ENCODE results near the gene STAB2.

Gene STAB2

DNA sequence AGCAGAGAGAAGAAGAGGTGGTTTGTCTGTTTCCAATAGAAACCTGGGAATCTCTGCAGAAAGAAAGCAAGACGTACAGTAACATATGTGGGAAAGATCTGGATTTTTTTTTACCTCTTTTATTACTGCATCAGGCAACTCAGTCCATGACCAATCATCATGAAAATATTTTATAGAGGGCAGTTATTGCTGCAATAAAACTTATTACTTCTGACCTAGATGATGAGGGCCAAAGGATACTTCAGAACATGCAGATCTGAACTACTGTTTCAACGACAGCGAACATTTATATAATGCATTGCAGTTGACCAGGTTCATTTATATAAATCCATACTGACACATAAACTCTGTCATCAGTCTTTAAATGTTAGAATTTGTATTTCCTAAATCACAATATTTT, 67.7 kb downstream of the STAB2 start:
- no peak for DNase-seq (ENCODE audit: low read depth)

DNA sequence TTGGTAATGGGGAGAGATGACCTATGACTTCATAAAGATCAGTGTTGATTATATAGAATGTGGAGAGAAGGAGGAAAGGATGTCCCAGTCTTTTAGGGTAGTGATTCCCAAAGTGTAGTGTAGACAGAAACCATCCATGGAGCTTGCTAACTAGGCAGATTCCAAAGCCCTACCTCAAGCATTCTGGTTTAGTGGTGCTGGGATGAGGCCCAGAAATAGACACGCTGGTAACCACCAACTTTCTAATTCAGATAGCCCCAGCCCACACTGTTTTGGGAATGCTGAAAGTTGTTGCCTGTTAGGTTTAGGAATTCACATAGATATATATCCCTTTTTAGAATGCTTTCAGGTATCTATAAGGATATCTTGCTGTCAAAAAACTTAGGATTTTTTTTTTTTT, 69.2 kb downstream of the STAB2 start:
- DNase-seq (ENCODE audit: low read depth), result no peak

DNA sequence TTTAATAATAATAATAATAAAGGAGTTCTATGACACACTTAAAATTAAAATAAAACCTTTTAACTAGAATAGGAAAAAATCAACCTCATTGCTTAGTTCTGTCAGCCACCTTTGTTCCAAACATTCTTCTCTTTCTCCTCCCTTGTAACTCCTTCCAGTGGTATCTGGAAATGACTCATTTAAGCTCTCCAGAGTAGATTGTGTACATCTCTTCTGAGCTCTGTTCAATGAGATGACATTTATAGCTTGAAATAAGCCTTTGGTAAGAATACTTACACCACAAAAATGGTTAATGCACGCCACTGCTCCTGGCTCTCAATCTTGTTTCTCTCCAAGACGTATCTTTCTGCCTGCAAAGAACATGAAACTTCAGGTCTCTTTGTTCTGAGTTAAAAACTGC, 70.3 kb downstream of the STAB2 start:
- DNase-seq (ENCODE audit: low read depth), result no peak

DNA sequence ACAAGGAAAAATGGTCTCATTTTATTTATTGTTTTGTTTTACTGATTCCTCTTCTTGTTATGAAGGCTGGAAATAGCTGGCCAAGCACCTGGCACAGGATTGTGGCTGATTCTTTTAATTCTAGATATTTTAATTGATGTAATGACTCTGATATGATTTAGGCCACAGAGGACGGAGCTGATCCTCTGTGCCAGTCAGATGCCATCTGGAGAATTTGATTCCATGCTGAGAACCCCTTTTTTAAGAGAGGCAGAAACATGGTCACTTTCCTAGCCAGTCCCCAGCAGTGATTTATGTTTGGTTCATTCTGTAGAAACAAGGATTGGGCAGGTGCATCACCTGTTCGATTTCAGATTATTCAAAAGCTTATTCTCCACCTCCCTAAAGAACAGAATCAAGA, 77.6 kb downstream of the STAB2 start:
- DNase-seq (ENCODE audit: low read depth), result no peak

DNA sequence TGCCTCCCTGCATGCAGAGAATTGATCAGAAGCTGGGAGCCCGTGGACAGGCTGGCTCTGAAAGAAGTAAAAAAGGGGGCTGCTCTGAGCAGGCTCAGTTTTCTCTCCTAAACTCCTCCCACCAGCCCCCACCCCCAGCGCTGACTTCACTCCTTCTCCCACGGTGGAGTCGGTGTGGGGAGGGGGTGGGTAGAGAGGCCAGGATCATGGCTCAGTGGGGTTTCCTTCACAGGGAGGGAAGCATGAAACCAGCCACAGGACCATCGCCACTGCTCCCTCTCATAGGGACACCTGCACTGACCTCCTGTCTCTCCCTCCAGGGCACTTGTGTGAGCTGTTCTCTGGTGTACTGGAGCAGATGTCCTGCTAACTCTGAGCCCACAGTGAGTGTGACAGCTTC, 78.9 kb downstream of the STAB2 start:
- DNase-seq (ENCODE audit: low read depth), result no peak

DNA sequence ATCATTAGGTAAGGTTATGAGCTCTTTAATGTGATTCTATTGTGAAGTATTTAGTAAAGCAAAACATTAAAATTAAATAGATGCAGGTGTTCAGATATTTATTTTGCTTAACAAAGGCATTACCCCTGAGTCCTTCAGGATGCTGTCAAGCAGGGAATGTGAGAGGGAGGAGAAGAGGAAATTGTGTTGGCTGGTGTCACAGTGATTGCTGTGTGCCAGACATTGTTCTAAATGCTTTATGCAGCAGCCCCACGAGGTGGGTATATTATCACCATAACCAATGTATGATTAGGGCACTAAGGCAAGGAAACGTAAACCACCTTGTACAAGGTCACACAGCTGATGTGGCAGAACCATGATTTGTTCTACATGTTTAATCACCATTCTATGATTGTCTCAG, 80.1 kb downstream of the STAB2 start:
- no peak for DNase-seq (ENCODE audit: low read depth)

DNA sequence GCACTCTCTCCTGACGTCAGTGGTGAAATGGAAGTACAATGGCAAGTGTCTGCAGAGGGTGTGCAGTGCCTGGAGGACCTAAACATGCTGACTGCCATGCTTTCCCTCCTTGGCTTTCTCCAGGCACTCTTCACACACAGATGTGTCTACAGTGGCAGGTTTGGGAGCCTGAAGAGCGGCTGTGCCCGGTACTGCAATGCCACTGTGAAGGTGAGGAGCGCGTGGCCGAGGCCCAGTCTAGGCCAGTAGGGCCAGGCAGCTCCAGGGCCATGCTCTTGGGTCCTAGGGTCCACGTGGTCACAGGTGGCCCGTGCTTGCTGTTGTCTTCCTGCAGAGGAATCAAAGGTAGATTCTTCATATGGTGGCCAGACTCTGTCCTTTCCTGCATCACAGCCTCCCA, 81.4 kb downstream of the STAB2 start:
- DNase-seq (ENCODE audit: low read depth), result no peak

DNA sequence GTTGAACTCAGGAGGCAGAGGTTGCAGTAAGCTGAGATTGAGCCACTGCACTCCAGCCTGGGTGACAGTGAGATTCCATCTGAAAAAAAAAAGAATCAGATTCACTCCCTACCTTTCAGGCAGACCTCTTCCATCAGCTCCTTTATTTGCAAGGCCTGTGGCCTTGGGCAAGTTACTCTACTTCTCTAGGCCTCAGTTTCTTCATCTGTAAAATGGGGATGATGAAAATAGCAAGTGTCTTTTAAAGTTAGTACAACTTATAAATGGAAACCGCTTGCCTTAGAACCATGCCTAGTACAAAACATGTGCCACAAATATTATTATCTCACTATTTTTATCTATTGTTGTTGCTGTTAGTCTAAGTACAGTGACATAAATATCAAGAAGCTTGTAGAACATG, 84.3 kb downstream of the STAB2 start:
- DNase-seq (ENCODE audit: low read depth), result no peak

DNA sequence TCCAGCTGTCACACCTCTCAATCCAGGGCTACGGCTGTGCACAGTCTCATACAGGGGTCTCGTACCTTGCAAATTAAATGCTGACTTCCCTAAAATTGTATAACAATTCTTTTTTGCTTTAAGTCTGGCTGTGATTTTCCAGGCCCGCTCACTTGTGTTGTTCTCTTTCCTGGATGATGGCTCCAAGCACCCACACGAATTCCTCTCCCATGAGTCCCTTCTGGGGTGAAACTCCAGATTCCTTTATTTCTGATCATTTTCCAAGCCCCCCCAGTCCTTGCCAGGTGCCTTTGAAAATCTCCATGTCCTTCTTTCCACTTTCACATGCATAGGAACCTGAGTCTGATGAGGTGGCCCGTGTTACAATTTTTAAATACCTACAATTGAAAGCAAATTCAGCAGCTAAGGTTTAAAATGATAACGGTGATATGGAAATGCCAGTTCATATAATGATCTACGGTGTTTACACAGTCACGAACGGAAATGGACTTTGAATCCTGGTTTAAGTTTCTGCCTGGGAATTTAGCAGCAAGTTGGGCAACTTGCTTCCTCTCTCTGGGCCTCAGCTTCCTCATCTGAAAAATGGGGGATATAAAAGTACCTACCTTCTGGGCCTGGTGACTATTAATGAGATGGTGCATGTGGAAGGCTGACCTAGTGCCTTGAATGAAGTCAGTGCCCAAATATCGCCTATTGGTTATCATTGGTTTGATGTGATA, 85.5 kb downstream of the STAB2 start:
- no peak for DNase-seq (ENCODE audit: low read depth)

DNA sequence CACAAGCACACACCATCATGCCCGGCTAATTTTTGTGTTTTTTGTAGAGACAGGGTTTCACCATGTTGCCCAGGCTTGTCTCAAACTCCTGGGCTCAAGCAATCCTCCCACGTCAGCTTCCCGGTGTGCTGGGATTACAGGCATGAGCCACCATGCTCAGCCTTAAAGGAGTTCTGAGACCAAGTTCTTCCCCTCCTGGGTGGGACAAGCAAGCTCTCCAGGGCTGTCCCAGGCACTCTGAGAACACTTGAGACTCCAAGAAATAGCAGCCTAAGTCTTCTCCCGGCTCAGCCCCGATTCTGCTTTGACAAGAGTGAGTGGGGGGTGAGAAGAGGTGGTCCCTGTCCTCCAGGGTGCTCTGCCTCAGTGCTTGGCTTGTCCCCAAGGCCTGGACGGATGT, 86.4 kb downstream of the STAB2 start:
- no peak for DNase-seq (ENCODE audit: low read depth)

DNA sequence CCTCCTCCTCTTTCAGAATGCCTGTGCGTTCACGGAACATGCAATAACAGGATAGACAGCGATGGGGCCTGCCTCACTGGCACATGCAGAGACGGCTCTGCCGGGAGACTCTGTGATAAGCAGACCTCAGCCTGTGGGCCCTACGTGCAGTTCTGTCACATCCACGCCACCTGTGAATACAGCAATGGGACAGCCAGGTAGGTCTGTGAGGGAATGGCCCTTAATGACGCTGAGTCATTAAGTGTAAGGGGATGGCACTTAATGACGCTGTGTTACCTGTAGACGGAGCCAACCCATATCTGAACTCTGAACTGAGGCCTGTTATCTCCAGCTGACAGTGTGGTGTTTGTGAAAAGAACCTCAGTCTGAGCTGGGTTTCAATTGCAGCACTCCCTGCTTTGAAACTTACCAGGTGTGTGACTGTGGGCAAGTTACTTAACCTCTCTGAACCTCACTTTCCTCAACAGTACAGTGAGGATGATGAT, 86.9 kb downstream of the STAB2 start:
- DNase-seq (ENCODE audit: low read depth), result no peak

DNA sequence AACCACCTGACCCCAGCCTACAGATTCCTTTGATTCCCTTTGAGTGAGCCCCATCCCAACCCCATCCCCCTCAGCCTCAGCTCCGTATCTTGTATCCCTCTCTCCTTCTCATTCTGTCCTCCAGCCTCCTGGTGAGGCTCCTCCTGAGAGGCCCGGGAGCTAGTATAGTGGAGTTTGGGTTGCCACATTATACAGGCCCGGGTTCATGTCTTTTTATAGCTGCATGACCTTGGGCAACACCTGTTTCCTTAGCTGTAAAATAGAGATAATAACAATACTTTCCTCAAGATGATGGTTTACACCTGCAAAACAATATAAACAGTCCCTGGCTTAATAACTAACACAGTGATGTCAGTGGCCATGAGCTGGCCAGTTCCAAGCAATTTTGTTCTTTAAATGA, 89.8 kb downstream of the STAB2 start:
- no peak for DNase-seq (ENCODE audit: low read depth)

DNA sequence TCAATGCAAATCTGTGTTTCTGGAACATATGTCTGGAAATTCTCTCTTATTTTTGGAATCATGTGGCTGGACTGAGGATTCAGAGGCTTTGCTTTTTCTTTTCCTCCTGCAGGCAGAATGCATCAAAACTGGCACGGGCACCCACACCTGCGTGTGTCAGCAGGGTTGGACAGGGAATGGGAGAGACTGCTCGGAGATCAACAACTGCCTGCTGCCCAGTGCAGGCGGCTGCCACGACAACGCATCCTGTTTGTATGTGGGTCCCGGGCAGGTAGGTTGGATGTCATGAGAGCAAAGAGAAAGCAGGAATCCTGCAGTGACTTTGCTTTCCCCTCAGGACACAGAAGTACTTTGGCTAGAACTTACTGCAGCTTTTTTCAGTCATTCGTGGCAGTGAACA, 90.3 kb downstream of the STAB2 start:
- DNase-seq (ENCODE audit: low read depth), result no peak

DNA sequence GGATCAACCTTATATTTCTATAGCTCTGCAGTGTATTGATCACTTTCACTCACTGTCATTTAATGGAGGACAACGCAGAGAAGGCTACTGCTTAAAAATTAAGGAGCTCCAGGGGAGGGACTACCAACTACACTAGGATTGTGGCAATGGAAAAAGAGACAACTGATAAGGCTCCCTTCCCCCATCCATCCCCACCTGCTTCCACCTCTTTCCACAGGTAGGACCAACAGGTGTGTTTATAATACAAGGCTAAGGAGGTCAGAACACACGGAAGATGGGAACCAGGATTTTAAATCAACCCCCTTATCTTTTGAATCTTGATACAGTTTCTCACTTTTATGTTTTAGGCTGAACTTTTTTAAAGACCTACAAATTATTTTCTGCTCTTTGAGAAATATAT, 90.8 kb downstream of the STAB2 start:
- no peak for DNase-seq (ENCODE audit: low read depth)

DNA sequence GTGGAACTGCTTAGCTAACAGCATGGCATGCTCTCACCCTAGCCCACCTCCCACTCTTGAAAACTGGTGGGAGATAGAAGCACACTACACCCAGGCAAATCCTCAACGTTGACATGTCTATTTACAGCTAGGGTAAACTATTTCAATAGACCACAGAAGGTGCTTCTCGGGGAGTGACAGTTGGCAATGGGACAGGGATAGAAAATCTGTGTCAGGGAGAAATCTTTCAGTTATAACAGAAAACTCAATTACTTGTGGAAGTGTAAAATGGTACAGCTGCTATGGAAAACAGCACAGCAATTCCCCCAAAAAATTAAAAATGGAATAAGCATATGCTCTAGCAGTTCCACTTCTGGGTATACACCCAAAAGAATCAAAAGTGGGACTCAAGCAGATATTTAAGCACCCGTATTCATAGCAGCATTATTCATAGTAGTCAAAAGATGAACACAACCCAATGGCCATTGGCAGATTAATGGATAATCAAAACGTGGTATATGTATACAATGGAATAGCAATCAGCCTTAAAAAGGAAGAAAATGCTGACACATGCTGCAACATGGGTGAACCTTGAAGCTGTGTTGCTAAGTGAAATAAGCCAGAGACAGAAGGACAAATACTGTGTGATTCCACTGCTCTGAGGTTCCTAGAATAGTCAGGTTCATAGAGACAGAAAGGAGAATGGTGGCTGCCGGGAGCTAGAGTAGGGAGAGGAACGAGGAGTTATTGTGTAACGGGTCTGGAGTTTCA, 92.5 kb downstream of the STAB2 start:
- no peak for DNase-seq (ENCODE audit: low read depth)

DNA sequence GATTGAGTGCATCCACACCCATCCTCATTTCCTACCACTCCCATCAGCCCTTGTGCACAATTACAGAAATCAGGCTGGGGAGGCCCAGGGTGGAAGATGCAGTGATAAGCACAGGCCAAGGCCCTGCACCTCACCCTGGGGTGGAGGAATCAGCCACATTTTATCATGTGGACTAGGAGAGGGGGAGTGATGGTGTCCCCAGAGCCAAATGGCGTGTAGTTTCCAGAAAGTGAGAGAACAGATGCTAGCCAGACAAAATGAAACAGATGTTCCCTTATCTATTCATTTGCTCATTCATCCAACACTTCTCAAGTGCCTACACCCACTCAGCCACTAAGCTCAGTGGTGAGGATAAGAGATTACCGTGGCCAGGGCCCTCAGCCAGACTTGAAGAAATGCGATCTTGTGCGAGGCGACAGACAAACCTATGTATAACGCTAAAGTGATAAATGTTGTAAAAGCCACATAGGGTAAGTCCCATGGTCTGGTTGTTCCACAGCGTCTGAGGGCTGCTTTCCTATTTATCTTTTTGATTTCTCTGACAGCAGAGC, 93.6 kb downstream of the STAB2 start:
- no peak for DNase-seq (ENCODE audit: low read depth)

DNA sequence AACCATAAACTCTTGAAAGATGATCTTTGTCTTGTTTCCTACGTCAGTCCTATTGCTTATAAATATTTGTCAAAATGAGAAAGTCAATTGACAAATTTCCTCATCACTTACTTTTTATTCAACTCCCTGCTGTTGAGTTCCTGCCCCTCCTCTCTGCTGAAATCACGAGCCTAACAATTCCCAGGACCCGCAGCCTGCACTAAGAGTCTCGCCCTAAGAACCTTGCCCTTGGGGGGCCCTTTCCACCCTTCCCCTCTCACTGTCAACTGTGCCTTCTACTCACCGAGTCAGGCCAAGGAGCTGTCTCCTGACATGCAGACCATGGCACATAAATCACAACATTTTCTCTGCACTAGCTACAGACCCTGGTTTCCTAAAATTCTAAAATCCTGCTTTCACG, 99.0 kb downstream of the STAB2 start:
- DNase-seq (ENCODE audit: low read depth), result no peak

DNA sequence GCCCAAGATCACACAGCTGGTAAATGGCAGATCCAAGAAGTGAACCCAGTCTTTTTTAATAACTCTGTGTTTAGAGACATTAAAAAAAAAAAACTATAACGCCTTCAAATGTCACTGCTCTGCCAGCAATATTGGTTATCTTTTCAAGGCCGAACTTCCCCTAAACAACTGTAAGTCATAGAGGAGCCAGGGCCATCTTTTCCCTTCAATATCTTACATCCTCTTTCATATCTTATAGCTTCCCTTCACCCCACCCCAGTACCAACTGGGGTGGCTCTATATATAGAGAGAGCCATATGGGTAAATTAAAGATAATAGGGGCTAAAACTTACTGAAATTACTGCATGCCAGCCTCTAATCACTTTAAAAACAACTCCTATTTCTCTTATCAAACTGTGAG, 100.2 kb downstream of the STAB2 start:
- DNase-seq (ENCODE audit: low read depth), result no peak

DNA sequence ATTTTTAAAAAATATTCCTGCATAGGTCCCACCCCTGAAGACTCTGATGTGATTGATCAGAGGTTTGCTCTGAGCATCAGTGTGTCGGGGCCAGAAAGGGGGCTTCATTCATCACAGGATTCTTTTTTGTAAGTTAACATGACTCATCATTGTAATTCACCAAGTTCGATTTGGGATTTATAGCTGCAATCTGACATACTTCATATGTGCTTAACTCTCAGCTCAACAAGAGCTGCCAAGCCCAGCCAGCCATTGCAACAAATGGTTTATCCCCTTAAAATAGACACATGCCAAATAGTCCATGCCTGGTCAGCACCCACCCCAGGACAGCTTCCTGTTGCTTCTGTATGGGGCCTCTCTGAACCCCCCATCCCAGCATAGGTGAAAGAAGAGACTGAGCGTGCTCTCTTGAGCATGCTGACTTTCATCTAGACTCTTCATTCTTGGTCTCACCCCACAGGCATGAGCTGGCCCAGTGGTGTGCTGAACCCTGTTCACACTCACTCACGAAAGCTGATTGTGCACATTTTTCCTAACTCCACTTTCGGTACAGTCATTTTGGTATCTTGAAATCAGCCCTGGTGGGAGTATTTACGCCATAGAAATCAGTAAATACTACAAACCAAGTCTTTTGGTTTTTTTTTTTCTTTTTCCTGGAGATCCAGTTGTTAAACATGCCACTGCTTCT, 101.4 kb downstream of the STAB2 start:
- DNase-seq (ENCODE audit: low read depth), result no peak

DNA sequence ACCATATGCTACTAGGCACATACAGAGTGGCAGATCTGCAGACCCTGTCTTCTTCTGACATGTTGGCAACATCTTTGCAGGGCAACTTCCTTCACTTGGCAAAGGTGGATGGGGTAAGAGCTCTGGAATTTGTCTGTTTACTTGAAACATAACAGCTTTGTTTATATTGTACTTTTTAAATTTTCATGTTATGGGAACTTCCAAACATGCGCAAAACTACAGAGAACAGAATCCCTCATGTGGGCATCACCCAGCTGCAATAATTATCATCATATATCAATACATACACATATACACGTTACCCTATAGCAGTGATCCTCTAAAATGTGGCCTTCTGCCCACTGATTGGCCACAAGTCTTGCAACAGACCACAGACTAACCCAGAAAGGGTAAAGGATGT, 103.4 kb downstream of the STAB2 start:
- DNase-seq (ENCODE audit: low read depth), result no peak

DNA sequence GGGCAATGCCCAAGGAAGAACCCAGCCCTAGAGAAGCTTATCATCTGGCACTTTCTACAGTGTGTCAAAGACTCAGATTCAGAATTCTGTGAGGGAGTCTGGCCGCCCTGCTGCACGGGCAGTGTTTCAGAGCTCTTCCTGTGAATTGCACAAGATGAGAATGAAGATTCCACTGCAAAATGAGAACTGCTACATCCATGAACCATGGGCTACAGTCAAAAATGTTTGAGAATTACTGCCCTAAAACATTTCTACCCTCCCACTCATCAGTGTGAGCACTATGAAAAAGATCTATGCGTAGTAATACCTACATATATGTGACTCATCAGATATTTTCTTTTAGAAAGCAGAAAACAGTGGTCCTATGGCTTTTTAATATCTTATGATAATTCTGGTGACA, 104.0 kb downstream of the STAB2 start:
- DNase-seq (ENCODE audit: low read depth), result no peak

DNA sequence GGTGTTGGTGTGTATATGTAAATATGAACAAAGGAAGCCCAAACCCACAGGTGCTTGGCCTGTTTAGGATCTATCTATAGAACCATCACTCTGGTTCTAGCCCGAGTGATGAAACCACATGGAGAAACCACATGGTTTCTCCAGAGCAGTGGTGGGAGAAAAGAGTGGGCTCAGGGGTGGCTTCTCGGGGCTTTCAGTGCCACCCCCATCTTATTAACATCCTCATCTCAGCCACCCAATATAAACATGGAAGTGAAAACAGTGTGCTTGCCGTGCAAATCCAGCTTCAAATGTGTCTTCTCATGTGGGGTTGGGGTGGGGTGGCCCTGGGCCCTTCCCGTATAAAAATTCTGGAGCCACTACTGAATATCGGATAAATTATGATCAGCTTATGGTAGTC, 109.0 kb downstream of the STAB2 start:
- DNase-seq (ENCODE audit: low read depth), result no peak

All from stimulated activated CD8-positive, alpha-beta memory T cell treated with anti-CD3 and anti-CD28 coated beads, Interleukin-7, amount 100 ng/mL, for 24 hours (primary cell).